Activated naive CD8-positive, alpha-beta T cell treated with anti-CD3 and anti-CD28 coated beads, Interleukin-2, amount 10 ng/mL, durations not matched to agents 7 days and 5 days (primary cell): ENCODE data around the gene KRTAP5-3. TPM values are rescaled to one million over a fixed set of nuclear protein-coding genes. Genes with fewer than 3 reads are reported as not detected.
"Not testable (repeated sequence)": the region's sequence is repeated elsewhere in the genome, so short reads cannot be mapped to it uniquely, and the experiment has no call there.

ENCODE experiments used
- ATAC-seq: fragments of 150-1000 bp; cut with Tn5 transposase; one replicate; pipeline ENCODE4 v1.10.0; 2021; ENCODE audit warnings: low read depth, moderate library complexity
- POLR2A ChIA-PET: fragments of 350-600 bp; sonication (Branson Sonifier 250); formaldehyde crosslinking; loops from one replicate; lab custom pipeline; 2021; ENCODE audit warnings: antibody characterized with exemption; lab: Charles Lee
- DNase-seq: peaks from one replicate; pipeline ENCODE4 v3.0.0; 2021
- H3K27ac Mint-ChIP-seq: one replicate; pipeline ENCODE4 v1.8.0; 2022; ENCODE audit warnings: mild to moderate bottlenecking, mixed read lengths
- H3K27me3 Mint-ChIP-seq: one replicate; pipeline ENCODE4 v1.8.0; 2022; ENCODE audit warnings: mild to moderate bottlenecking, moderate library complexity, mixed read lengths
- H3K36me3 Mint-ChIP-seq: one replicate; pipeline ENCODE4 v1.8.0; 2021; ENCODE audit warnings: mild to moderate bottlenecking, mixed read lengths
- H3K4me1 Mint-ChIP-seq: one replicate; pipeline ENCODE4 v1.8.0; 2021; ENCODE audit warnings: mixed read lengths
- H3K4me3 Mint-ChIP-seq: one replicate; pipeline ENCODE4 v1.8.0; 2022; ENCODE audit warnings: mild to moderate bottlenecking, moderate library complexity, mixed read lengths
- H3K9me3 Mint-ChIP-seq: one replicate; pipeline ENCODE4 v1.8.0; 2021; ENCODE audit warnings: mixed read lengths
- total RNA-seq, 2 experiments: library from RNA; stranded (reverse); gene quantifications; one replicate each; pipeline ENCODE4 v1.2.3, GENCODE V29; 2021

KRTAP5-3 gene
- total RNA-seq, 2 experiments from 2014 or later: not detected

DNA sequence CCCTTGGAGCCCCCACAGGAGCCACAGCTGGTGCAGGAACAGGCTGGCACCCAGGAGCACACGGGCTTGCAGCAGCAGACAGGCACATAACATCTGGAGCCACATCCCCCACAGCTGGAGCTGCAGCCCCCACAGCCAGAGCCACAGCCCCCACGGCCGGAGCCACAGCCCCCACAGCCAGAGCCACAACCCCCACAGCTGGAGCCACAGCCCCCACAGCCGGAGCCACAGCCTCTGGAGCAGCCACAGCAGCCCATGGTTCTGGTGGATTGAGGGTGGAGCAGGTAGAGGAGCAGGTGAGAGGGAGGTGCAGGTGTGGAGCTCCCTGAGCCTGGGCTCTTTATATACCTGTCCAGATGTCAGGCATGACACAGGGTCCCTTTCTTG lies 10.3 kb downstream of the KRTAP5-3 start, which contains the start of gene KRTAP5-2:
Gene KRTAP5-2 (minus strand): TSS at position 301 of the 387 bp plus-strand sequence. CDS start 44 bp downstream, at position 257.
- POLR2A ChIA-PET: no interaction called here
- Mint-ChIP-seq H3K27ac (no peak within 1 kb of the TSS), H3K9me3 (no peaks in the 10 kb centered on the region), H3K4me3 (no peak within 1 kb of the TSS), H3K36me3 (no peaks in the 10 kb centered on the region), H3K27me3 (peaks cover 65% of the 10 kb centered on the region), H3K4me1 (peaks cover 1% of the 10 kb centered on the region)
- no peak for ATAC-seq
- no peak for DNase-seq

DNA sequence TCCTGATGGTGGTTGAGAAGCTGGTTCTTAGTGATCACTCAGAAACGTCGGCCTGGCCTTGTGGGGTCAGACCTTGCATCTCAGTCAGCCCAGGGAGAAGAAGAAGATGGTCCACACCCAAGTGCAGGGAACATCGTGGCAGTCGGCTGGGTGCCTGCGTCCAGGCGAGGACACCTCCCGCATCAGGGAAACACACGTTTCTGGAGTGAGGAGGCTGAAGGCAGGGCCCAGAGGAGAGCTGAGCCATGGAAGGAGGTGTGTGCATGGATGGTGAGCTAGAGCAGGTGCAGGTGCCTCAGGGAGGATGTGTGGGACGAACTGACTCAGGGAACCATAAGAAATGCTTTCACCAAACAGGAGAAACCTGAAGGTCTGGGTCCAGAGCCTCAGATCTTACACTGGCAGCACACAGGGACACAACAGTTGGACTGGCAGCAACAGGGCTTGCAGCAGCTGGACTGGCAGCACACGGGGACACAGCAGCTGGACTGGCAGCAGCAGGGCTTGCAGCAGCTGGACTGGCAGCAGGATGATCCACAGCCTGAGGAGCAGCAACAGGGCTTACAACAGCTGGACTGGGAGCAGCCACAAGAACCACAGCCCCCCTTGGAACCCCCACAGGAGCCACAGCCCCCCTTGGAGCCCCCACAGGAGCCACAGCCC lies 10.8 kb downstream of the KRTAP5-3 start:
- ATAC-seq: no peak
- POLR2A ChIA-PET: no interaction called here
- no peaks in the 10 kb centered on the region for H3K9me3 Mint-ChIP-seq
- H3K4me1 Mint-ChIP-seq: peaks cover 1% of the 10 kb centered on the region
- no peak overlapping the region for H3K27ac Mint-ChIP-seq
- H3K27me3 Mint-ChIP-seq: peaks cover 68% of the 10 kb centered on the region
- no peak for DNase-seq
- no peak overlapping the region for H3K4me3 Mint-ChIP-seq
- no peaks in the 10 kb centered on the region for H3K36me3 Mint-ChIP-seq

DNA sequence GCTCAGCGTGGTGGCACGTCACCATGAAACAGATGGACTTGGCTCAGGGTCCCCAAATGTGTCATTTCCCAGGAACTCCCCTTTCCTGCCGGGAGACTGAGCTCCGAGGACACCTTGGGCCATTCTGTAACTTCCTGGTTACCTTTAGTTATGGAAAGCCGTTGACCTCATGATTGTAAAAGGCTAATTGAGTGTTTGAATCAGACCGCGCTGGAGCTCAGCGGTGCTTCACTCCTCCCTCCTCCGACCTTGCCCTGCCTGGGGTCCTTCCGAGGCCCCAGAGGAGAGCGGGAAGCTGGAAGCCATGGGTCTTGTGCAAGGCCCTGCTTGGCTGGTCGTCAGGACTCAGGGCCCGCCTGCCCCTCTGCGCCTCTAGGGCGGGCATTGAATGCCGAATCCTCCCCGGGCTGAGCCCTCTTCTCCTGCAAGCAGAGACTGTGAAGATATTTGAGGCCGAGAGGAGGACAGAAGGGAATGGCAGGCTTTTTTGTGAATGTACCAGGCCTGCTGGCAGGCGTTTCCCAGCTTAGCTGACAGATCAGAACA lies 11.6 kb downstream of the KRTAP5-3 start:
- H3K36me3 Mint-ChIP-seq, H3K4me3 Mint-ChIP-seq, DNase-seq, H3K4me1 Mint-ChIP-seq, ATAC-seq, H3K9me3 Mint-ChIP-seq, POLR2A ChIA-PET, H3K27ac Mint-ChIP-seq: not testable (repeated sequence)
- H3K27me3 Mint-ChIP-seq: peaks cover 63% of the 10 kb centered on the region

DNA sequence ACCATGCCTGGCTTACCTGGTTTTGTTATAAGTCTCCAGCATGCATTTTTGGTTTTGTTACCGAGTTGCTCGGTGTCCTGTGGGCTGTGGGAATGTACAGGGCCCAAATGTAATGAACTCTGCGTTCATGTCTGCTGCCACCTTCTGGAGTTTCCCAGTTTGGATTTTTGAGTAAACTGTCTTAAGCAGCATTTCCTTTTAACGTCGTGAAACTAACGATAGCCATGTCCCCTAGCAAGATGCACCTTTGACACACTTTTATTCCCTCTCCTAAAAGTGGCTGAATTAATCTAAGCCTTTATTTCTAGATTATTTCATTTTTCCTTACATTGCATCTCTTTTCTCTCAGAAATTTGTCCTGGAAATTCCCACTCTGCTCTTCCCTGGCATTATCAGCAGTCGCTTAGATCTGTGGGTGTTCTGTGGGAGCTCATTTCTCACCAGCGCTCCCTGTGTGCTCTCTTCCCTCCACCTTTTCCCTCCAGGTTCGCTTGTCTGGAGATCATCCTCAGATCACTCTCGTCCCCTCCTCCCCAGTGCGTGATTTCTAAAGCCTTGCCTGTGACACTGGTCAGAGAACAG lies 12.2 kb downstream of the KRTAP5-3 start:
- H3K4me3 Mint-ChIP-seq, H3K4me1 Mint-ChIP-seq, POLR2A ChIA-PET, H3K27ac Mint-ChIP-seq, H3K9me3 Mint-ChIP-seq, ATAC-seq, DNase-seq, H3K36me3 Mint-ChIP-seq: not testable (repeated sequence)
- peaks cover 59% of the 10 kb centered on the region for H3K27me3 Mint-ChIP-seq

DNA sequence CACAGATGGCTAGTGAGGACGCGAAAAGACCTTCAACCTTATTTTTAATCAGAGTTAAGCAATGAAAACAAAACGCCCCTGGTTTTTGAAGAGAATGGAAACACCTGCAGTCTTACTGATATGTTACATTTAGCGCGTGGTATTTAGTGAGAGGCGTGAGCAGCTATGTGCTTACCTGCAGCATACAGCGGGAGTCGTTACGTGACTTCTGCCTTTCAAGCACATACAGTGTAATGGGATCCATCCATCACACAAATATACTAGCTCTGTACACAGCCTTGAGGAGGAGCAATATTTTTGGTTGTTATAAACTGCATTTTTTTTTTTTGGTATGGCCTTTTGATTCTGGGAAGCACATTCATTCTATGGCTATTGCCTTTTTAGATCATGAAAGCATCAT lies 15.6 kb downstream of the KRTAP5-3 start:
- DNase-seq (no peak), ATAC-seq (no peak)
- Mint-ChIP-seq H3K36me3 (peaks cover 8% of the 10 kb centered on the region), H3K4me3 (no peak overlapping the region), H3K4me1 (peaks cover 7% of the 10 kb centered on the region), H3K9me3 (peaks cover 6% of the 10 kb centered on the region), H3K27ac (no peak overlapping the region), H3K27me3 (peaks cover 49% of the 10 kb centered on the region)
- POLR2A ChIA-PET: no interaction called here

DNA sequence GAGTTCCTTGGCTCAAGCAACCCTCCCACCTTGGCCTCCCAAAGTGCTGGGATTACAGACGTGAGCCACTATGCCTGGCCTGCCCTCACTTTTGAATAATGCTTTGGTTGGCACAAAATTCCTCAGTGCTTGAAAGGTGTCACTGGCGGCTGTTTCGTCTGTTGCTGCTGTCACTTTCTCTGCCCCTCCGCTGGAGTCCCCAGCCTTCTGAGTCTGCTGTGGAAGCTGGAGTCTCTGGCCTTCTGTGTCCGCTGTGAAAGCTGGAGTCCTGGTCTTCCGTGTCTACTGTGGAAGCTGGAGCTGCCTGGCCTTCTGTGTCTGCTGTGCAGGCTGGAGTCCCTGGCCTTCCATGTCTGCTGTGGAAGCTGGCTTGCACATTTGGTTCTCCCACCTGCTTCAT lies 18.3 kb downstream of the KRTAP5-3 start:
- Mint-ChIP-seq H3K27ac (peak overlapping the region; percentile 34), H3K4me1 (peaks cover 6% of the 10 kb centered on the region), H3K9me3 (peaks cover 6% of the 10 kb centered on the region), H3K27me3 (peaks cover 45% of the 10 kb centered on the region), H3K4me3 (no peak overlapping the region), H3K36me3 (peaks cover 8% of the 10 kb centered on the region)
- POLR2A ChIA-PET: no interaction called here
- ATAC-seq: no peak
- no peak for DNase-seq

DNA sequence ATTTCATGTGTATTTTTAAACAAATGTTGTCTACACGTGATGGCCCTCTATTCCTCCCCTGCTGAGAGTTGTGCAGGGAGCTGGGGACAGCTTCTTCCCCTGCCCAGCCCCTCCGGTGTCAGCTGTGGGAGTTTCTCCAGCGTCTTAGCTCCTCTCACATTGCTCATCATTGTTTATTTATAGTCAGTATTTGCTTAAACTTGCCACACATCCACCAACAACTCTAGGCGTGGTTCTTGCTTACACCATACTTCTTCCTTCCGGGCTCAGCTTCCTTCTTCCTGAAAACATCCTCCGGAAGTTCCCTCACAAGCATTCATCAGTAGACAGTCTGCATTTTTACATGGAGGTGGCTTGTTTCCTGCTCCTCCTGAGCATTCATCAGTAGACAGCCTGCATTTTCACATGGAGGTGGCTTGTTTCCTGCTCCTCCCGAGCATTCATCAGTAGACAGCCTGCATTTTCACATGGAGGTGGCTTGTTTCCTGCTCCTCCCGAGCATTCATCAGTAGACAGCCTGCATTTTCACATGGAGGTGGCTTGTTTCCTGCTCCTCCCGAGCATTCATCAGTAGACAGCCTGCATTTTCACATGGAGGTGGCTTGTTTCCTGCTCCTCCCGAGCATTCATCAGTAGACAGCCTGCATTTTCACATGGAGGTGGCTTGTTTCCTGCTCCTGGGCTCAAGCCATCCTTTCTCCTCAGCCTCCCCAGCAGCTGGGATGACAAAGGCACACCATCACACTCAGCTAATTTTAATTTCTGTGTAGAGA lies 18.9 kb downstream of the KRTAP5-3 start:
- H3K4me1 Mint-ChIP-seq, ATAC-seq, H3K36me3 Mint-ChIP-seq, POLR2A ChIA-PET, H3K9me3 Mint-ChIP-seq, DNase-seq: not testable (repeated sequence)
- H3K27me3 Mint-ChIP-seq: peaks cover 42% of the 10 kb centered on the region
- peak overlapping the region; percentile 34 for H3K4me3 Mint-ChIP-seq
- peak overlapping the region; percentile 70 for H3K27ac Mint-ChIP-seq

DNA sequence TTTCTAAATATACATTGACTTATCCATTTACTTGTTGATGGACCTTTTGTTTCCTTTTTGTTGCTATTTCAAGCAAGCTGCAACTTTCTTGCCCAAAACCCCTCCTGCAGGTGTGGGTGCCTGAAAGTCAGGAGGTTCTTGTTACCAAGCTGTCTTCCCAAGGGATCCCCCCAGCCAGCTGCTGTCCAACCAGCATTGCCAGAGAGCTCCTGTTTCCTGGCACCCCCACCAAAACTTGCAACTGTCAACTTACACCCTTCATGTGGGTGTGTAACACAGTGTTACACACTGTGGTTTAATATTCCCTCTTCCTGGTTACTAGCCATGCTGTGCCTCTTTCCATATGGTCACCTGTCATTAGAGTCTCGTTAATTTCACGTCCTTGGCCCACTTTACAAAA lies 21.6 kb downstream of the KRTAP5-3 start:
- DNase-seq: no peak
- ATAC-seq: no peak
- Mint-ChIP-seq H3K36me3 (peaks cover 8% of the 10 kb centered on the region), H3K27me3 (peaks cover 27% of the 10 kb centered on the region), H3K27ac (no peak overlapping the region), H3K9me3 (peaks cover 6% of the 10 kb centered on the region), H3K4me1 (peaks cover 6% of the 10 kb centered on the region), H3K4me3 (no peak overlapping the region)
- POLR2A ChIA-PET: no interaction called here

DNA sequence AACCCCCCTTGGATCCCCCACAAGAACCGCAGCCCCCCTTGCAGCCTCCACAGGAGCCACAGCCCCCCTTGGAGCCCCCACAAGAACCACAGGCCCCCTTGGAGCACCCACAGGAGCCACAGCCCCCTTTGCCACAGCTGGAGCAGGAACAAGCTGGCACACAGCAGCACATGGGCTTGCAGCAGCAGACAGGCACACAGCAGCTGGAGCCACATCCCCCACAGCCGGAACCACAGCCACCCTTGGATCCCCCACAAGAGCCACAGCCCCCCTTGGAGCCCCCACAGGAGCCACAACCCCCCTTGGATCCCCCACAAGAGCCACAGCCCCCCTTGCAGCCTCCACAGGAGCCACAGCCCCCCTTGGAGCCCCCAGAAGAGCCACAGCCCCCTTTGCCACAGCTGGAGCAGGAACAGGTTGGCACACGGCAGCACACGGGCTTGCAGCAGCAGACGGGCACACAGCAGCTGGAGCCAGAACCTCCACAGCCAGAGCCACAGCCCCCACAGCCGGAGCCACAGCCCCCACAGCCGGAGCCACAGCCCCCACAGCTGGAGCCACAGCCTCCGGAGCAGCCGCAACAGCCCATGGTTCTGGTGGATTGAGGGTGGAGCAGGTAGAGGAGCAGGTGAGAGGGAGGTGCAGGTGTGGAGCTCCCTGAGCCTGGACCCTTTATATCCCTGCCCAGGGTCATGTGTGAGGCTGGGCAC lies 23.4 kb downstream of the KRTAP5-3 start, which contains the start of gene KRTAP5-1:
Gene KRTAP5-1 (minus strand): TSS at position 623 of the 710 bp plus-strand sequence. CDS start 34 bp downstream, at position 589.
- POLR2A ChIA-PET: interaction anchor here (0.7 kb wide), 1 partner anchor 204 kb away, joined by 7 read pairs; no protein-coding TSS in a partner anchor
- H3K27ac Mint-ChIP-seq, H3K4me1 Mint-ChIP-seq, H3K9me3 Mint-ChIP-seq, ATAC-seq, DNase-seq, H3K36me3 Mint-ChIP-seq, H3K4me3 Mint-ChIP-seq: not testable (repeated sequence)
- peaks cover 24% of the 10 kb centered on the region for H3K27me3 Mint-ChIP-seq

DNA sequence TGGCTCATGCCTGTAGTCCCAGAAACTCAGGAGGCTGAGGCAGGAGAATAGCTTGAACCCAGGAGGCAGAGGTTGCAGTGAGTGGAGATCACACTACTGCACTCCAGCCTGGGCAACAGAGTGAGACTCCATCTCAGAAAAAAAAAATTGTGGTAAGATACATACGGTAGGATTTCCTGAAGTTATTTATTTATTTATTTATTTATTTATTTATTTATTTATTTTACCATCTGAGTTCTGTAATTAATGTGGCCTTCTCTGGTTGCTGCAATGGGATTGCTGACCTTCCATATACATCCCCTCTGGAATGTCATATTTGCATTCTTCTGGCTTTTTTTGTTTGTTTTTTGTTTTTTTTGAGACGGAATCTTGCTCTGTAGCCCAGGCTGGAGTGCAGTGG lies 25.4 kb downstream of the KRTAP5-3 start:
- ATAC-seq, H3K9me3 Mint-ChIP-seq, H3K36me3 Mint-ChIP-seq, DNase-seq, H3K4me1 Mint-ChIP-seq, H3K27ac Mint-ChIP-seq, H3K4me3 Mint-ChIP-seq, POLR2A ChIA-PET: not testable (repeated sequence)
- peaks cover 15% of the 10 kb centered on the region for H3K27me3 Mint-ChIP-seq

DNA sequence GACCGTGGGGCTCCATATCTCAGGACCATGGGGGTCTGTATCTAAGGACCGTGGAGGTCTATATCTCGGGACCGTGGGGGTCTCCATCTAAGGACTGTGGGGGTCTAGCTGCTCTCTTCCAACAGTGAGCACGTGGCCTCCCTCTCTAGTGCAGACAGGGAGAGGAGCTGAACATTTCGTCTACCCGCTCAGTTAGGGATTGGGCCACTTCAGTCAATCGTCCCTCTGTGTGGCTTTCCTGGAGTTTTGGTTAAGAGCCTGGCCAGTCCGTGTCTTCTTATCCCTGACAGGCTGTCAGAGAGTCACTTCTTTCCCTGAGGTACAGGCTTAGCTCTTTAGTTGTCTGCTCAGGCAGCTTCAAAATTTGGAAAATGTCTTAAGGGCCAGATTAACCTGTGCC lies 26.3 kb downstream of the KRTAP5-3 start:
- POLR2A ChIA-PET: no interaction called here
- H3K4me3 Mint-ChIP-seq: no peak overlapping the region

DNA sequence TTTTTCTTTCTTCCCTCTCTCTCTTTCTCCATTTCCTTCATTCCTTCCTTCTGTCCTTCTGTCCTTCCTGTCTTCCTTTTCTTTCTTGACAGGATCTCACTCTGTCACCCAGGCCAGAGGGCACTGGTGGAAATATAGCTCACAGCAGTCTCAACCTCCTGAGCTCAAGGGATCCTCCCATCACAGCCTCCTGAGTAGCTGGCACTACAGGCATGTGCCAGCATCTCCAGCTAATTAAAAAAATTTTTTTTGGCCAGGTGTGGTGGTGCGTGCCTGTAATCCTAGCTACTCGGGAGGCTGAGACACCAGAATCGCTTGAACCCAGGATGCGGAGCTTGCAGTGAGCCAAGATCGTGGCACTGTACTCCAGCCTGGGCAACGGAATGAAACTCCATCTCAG lies 31.4 kb downstream of the KRTAP5-3 start:
- no peak for ATAC-seq
- Mint-ChIP-seq H3K4me1 (no peaks in the 10 kb centered on the region), H3K4me3 (no peak overlapping the region), H3K9me3 (peaks cover 2% of the 10 kb centered on the region), H3K36me3 (no peaks in the 10 kb centered on the region), H3K27ac (no peak overlapping the region), H3K27me3 (peaks cover 17% of the 10 kb centered on the region)
- POLR2A ChIA-PET: no interaction called here
- no peak for DNase-seq

More for the DNA sequence above, 26.3 kb downstream of the KRTAP5-3 start:
- Mint-ChIP-seq H3K4me1 (no peaks in the 10 kb centered on the region), H3K9me3 (peaks cover 2% of the 10 kb centered on the region), H3K27ac (no peak overlapping the region), H3K27me3 (peaks cover 12% of the 10 kb centered on the region), H3K36me3 (no peaks in the 10 kb centered on the region)
- no peak for ATAC-seq
- no peak for DNase-seq

DNA sequence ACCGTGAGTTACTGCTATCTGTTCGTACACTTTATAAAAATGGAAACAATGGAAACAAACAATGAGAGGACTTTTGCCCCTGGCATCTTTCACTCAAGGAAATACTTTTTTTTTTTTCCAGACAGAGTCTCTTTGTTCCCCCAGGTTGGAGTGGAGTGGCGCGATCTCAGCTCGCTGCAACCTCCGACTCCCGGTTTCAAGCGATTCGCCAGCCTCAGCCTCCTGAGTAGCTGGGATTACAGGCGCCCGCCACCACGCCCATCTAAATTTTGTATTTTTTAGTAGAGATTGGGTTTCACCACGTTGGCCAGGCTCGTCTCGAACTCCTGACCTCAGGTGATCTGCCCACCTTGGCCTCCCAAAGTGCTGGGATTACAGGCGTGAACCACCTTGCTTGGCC lies 32.5 kb downstream of the KRTAP5-3 start:
- not testable (repeated sequence) for H3K9me3 Mint-ChIP-seq, DNase-seq, H3K27ac Mint-ChIP-seq, H3K4me1 Mint-ChIP-seq, H3K36me3 Mint-ChIP-seq, ATAC-seq, H3K4me3 Mint-ChIP-seq
- H3K27me3 Mint-ChIP-seq: peaks cover 19% of the 10 kb centered on the region
- POLR2A ChIA-PET: interaction anchor here (0.7 kb wide), 1 partner anchor 358 kb away, joined by 3 read pairs; no protein-coding TSS in a partner anchor
